Neural progenitor cell (in vitro differentiated cells): ENCODE measurements around the gene ERO1B.

Experiments
- EZH2 ChIP-seq: fragments of 200-600 bp; sonication (generic); IDR thresholded peaks from 2 replicates; pipeline ENCODE4 v1.6.1; 2017; ENCODE audit warnings: antibody characterized with exemption, mild to moderate bottlenecking, moderate library complexity
- EZH2phosphoT487 ChIP-seq: fragments of 200-600 bp; sonication (generic); IDR thresholded peaks from 2 replicates; pipeline ENCODE4 v1.6.1; 2017; ENCODE audit warnings: antibody characterized with exemption
- TF ChIP-seq, protein P1 (sequence below): fragments of 200-600 bp; sonication (generic); IDR thresholded peaks from 2 replicates; pipeline ENCODE4 v1.5.1; 2017; ENCODE audit warnings: antibody characterized with exemption, mild to moderate bottlenecking

DNA sequence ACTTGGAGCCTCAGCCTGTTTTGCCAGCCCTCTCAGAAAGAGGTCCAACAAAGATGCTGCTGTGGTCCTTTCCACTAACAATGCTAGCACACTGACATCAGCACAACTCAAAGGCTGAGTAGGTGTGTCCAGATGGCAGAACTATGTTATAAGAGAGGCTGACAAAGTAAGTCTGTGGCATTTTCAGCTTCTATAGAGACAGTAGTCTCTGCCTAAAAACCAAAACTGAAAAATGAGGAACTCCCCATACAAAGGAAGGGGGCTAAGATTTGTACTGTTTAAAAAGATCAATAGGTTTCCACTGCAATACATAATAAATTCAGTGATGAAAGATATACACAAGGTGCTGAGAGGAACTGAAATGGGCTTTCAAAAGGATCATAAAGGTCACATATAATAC, 12.3 kb downstream of the ERO1B start:
- TF ChIP-seq EZH2phosphoT487 (no peak), EZH2 (no peak)
- TF ChIP-seq, protein P1, sequence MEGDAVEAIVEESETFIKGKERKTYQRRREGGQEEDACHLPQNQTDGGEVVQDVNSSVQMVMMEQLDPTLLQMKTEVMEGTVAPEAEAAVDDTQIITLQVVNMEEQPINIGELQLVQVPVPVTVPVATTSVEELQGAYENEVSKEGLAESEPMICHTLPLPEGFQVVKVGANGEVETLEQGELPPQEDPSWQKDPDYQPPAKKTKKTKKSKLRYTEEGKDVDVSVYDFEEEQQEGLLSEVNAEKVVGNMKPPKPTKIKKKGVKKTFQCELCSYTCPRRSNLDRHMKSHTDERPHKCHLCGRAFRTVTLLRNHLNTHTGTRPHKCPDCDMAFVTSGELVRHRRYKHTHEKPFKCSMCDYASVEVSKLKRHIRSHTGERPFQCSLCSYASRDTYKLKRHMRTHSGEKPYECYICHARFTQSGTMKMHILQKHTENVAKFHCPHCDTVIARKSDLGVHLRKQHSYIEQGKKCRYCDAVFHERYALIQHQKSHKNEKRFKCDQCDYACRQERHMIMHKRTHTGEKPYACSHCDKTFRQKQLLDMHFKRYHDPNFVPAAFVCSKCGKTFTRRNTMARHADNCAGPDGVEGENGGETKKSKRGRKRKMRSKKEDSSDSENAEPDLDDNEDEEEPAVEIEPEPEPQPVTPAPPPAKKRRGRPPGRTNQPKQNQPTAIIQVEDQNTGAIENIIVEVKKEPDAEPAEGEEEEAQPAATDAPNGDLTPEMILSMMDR = no peak
